ENCODE results near the gene CORO2B. TPM values are rescaled to one million over a fixed set of nuclear protein-coding genes. Genes with fewer than 3 reads are reported as not detected.
A peak's percentile ranks its signal among the peaks of the same experiment; 100 is the strongest.

CORO2B gene
- polyA plus RNA-seq, 3 donors = 0.03 TPM; not detected in 2

- Histone ChIP-seq H3K27me3 (ENCODE audit: control insufficient read depth in 2 of 2, insufficient read depth in 2 of 2, low read length in 2 of 2) (no peaks in the 10 kb centered on the region), H3K4me3 (replicated peaks in 1 of 3; ENCODE audit: low read depth in 2 of 3, low read length in 3 of 3) (no peak overlapping the region), H2AFZ (ENCODE audit: insufficient read depth, low read depth, low read length, poor library complexity, severe bottlenecking) (no peak overlapping the region), H3K36me3 (replicated peaks in 1 of 2; ENCODE audit: control insufficient read depth in 1 of 2, insufficient read depth in 2 of 2, low read length in 2 of 2) (no peaks in the 10 kb centered on the region), H3K79me2 (ENCODE audit: insufficient read depth, low read length) (no peaks in the 10 kb centered on the region), H3K4me2 (replicated peaks; ENCODE audit: extremely low read depth, low read length, poor library complexity, severe bottlenecking) (peak overlapping the region; percentile 50), H3K4me1 (ENCODE audit: control insufficient read depth in 1 of 2, insufficient read depth in 2 of 2, low read length in 2 of 2) (peaks cover 11% of the 10 kb centered on the region in 2 donors), H3K27ac (ENCODE audit: low read depth in 1 of 2, low read length in 2 of 2) (no peak overlapping the region), H4K20me1 (ENCODE audit: insufficient read depth, low read length) (no peaks in the 10 kb centered on the region), H3K9me3 (replicated peaks in 1 of 2; ENCODE audit: control insufficient read depth in 1 of 2, insufficient read depth in 1 of 2, low read length in 2 of 2) (no peaks in the 10 kb centered on the region), H3K9ac (ENCODE audit: insufficient read depth, low read length, poor library complexity, severe bottlenecking) (no peak overlapping the region)
- Mint-ChIP-seq H3K36me3 (no peaks in the 10 kb centered on the region), H3K9me3 (no peaks in the 10 kb centered on the region), H3K4me3 (no peak overlapping the region), H3K4me1 (peaks cover 20% of the 10 kb centered on the region), H3K27ac (no peak overlapping the region), H3K27me3 (ENCODE audit: low read depth in 3 of 3) (peaks cover 0 to 5% (median 2%) of the 10 kb centered on the region in 3 donors)
- DNase-seq = peak in 1 of 3 donors; percentile 12
- intact Hi-C loops (cut with micrococcal nuclease) = no loop called here
- WGBS (ENCODE audit: insufficient coverage) = 73% methylated on average over 2 of the region's 4 CpGs
- no peak for TF ChIP-seq CTCF (IDR thresholded peaks at IDR 0.05)
Observed at GRCh38 chr15:68618908-68619698, 40.3 kb downstream of the CORO2B start.

- no peak overlapping the region for H2AFZ ChIP-seq (ENCODE audit: insufficient read depth, low read depth, low read length, poor library complexity, severe bottlenecking)
- Mint-ChIP-seq H3K4me1 (peaks cover 20% of the 10 kb centered on the region), H3K27ac (no peak overlapping the region)
Observed at GRCh38 chr15:68620721-68621527, 42.1 kb downstream of the CORO2B start.

More at GRCh38 chr15:68620721-68621527, 42.1 kb downstream of the CORO2B start:
- Mint-ChIP-seq H3K4me3 (no peak overlapping the region), H3K9me3 (no peaks in the 10 kb centered on the region), H3K27me3 (ENCODE audit: low read depth in 3 of 3) (peaks cover 0 to 9% (median 2%) of the 10 kb centered on the region in 3 donors), H3K36me3 (no peaks in the 10 kb centered on the region)
- Histone ChIP-seq H3K9ac (ENCODE audit: insufficient read depth, low read length, poor library complexity, severe bottlenecking) (no peak overlapping the region), H3K4me1 (ENCODE audit: control insufficient read depth in 1 of 2, insufficient read depth in 2 of 2, low read length in 2 of 2) (peaks cover 11% of the 10 kb centered on the region in 2 donors), H3K4me3 (replicated peaks in 1 of 3; ENCODE audit: low read depth in 2 of 3, low read length in 3 of 3) (no peak overlapping the region), H3K4me2 (replicated peaks; ENCODE audit: extremely low read depth, low read length, poor library complexity, severe bottlenecking) (no peak overlapping the region), H3K36me3 (replicated peaks in 1 of 2; ENCODE audit: control insufficient read depth in 1 of 2, insufficient read depth in 2 of 2, low read length in 2 of 2) (no peaks in the 10 kb centered on the region), H3K79me2 (ENCODE audit: insufficient read depth, low read length) (no peaks in the 10 kb centered on the region), H4K20me1 (ENCODE audit: insufficient read depth, low read length) (no peaks in the 10 kb centered on the region), H3K27me3 (ENCODE audit: control insufficient read depth in 2 of 2, insufficient read depth in 2 of 2, low read length in 2 of 2) (no peaks in the 10 kb centered on the region), H3K9me3 (replicated peaks in 1 of 2; ENCODE audit: control insufficient read depth in 1 of 2, insufficient read depth in 1 of 2, low read length in 2 of 2) (no peaks in the 10 kb centered on the region), H3K27ac (ENCODE audit: low read depth in 1 of 2, low read length in 2 of 2) (no peak overlapping the region)
- intact Hi-C loops (cut with micrococcal nuclease) = no loop called here
- DNase-seq = no peak
- no peak for TF ChIP-seq CTCF (IDR thresholded peaks at IDR 0.05)
- 87% methylated on average over 17 of the region's 19 CpGs for WGBS (ENCODE audit: insufficient coverage)

Data from CD14-positive monocyte (primary cell).